ENCODE data around the gene BATF. TPM values are rescaled to one million over a fixed set of nuclear protein-coding genes. Genes with fewer than 3 reads are reported as not detected.

BATF gene
- total RNA-seq, 1 experiment from 2014 or later: 1.7 TPM

DNA sequence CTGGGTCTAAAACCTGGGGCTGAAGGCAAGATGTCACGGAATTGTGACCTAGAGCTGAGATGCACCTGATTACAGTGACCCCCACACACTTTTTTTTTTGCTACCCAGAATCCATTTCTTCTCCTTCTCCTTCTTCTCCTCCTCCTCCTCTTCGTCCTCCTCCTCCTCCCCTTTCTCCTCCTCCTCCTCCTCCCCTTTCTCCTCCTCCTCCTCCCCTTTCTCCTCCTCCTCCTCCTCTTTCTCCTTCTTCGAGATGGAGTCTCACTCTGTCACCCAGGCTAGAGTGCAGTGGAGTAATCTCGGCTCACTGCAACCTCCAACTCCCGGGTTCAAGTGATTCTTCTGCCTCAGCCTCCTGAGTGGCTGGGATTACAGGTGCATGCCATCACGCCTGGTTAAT, 36.8 kb downstream of the BATF start:
- Histone ChIP-seq H3K36me3 (ENCODE audit: control insufficient read depth, insufficient read depth, low read length) (no peaks in the 10 kb centered on the region), H3K9me3 (no peaks in the 10 kb centered on the region), H3K4me1 (peaks cover 35% of the 10 kb centered on the region), H3K4me3 (ENCODE audit: low read depth, low read length) (no peak overlapping the region), H3K27me3 (replicated peaks; ENCODE audit: control insufficient read depth, insufficient read depth, low read length) (no peaks in the 10 kb centered on the region)
- no peak overlapping the region for H3K27ac Mint-ChIP-seq (ENCODE audit: unreplicated experiment)
- H3K4me1 Mint-ChIP-seq (ENCODE audit: low read depth, unreplicated experiment): peaks cover 47% of the 10 kb centered on the region
- BruUV-seq (replicated peaks): no TSS peak
- POLR2A ChIA-PET: no interaction called here
- peaks cover 29% of the 10 kb centered on the region for H3K9me3 Mint-ChIP-seq (ENCODE audit: unreplicated experiment)
- TF ChIP-seq, protein P1, sequence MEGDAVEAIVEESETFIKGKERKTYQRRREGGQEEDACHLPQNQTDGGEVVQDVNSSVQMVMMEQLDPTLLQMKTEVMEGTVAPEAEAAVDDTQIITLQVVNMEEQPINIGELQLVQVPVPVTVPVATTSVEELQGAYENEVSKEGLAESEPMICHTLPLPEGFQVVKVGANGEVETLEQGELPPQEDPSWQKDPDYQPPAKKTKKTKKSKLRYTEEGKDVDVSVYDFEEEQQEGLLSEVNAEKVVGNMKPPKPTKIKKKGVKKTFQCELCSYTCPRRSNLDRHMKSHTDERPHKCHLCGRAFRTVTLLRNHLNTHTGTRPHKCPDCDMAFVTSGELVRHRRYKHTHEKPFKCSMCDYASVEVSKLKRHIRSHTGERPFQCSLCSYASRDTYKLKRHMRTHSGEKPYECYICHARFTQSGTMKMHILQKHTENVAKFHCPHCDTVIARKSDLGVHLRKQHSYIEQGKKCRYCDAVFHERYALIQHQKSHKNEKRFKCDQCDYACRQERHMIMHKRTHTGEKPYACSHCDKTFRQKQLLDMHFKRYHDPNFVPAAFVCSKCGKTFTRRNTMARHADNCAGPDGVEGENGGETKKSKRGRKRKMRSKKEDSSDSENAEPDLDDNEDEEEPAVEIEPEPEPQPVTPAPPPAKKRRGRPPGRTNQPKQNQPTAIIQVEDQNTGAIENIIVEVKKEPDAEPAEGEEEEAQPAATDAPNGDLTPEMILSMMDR (IDR thresholded peaks at IDR 0.05; ENCODE audit: insufficient read depth in 1 of 2, low read depth in 1 of 2, low read length in 1 of 2, severe bottlenecking in 1 of 2, unreplicated experiment in 1 of 2): no peak
- H3K36me3 Mint-ChIP-seq (ENCODE audit: insufficient read depth, unreplicated experiment): peaks cover 6% of the 10 kb centered on the region
- no peak overlapping the region for H3K4me3 Mint-ChIP-seq (ENCODE audit: unreplicated experiment)
- CTCF ChIA-PET: interaction anchor here (0.6 kb wide), 1 partner anchor 12 kb away, joined by 4 read pairs; no protein-coding TSS in a partner anchor
- intact Hi-C loops (cut with micrococcal nuclease; ENCODE audit: unreplicated experiment): no loop called here
- DNase-seq: no peak
- H3K27me3 Mint-ChIP-seq (ENCODE audit: insufficient read depth, unreplicated experiment): no peaks in the 10 kb centered on the region

GRCh38 chr14:75559451-75560222, 37.4 kb downstream of the BATF start:
- H3K4me1 ChIP-seq: peaks cover 29% of the 10 kb centered on the region
- H3K9me3 ChIP-seq: no peaks in the 10 kb centered on the region
- CTCF ChIA-PET: interaction anchor here (0.6 to 1.8 kb wide), 2 partner anchors 13 to 83 kb away, joined by 4 to 11 read pairs; no protein-coding TSS in a partner anchor
- peaks cover 41% of the 10 kb centered on the region for H3K4me1 Mint-ChIP-seq (ENCODE audit: low read depth, unreplicated experiment)
- intact Hi-C loops (cut with micrococcal nuclease; ENCODE audit: unreplicated experiment): no loop called here
- TF ChIP-seq, protein P1 (IDR thresholded peaks at IDR 0.05; ENCODE audit: insufficient read depth in 1 of 2, low read depth in 1 of 2, low read length in 1 of 2, severe bottlenecking in 1 of 2, unreplicated experiment in 1 of 2): no peak
- H3K9me3 Mint-ChIP-seq (ENCODE audit: unreplicated experiment): peaks cover 23% of the 10 kb centered on the region
- H3K27ac Mint-ChIP-seq (ENCODE audit: unreplicated experiment): no peak overlapping the region
- no peaks in the 10 kb centered on the region for H3K27me3 ChIP-seq (replicated peaks; ENCODE audit: control insufficient read depth, insufficient read depth, low read length)
- H3K4me3 Mint-ChIP-seq (ENCODE audit: unreplicated experiment): no peak overlapping the region
- POLR2A ChIA-PET: no interaction called here
- no peaks in the 10 kb centered on the region for H3K36me3 ChIP-seq (ENCODE audit: control insufficient read depth, insufficient read depth, low read length)
- H3K27me3 Mint-ChIP-seq (ENCODE audit: insufficient read depth, unreplicated experiment): no peaks in the 10 kb centered on the region
- H3K4me3 ChIP-seq (ENCODE audit: low read depth, low read length): no peak overlapping the region
- peaks cover 1% of the 10 kb centered on the region for H3K36me3 Mint-ChIP-seq (ENCODE audit: insufficient read depth, unreplicated experiment)
- no peak for DNase-seq
- no TSS peak for BruUV-seq (replicated peaks)

DNA sequence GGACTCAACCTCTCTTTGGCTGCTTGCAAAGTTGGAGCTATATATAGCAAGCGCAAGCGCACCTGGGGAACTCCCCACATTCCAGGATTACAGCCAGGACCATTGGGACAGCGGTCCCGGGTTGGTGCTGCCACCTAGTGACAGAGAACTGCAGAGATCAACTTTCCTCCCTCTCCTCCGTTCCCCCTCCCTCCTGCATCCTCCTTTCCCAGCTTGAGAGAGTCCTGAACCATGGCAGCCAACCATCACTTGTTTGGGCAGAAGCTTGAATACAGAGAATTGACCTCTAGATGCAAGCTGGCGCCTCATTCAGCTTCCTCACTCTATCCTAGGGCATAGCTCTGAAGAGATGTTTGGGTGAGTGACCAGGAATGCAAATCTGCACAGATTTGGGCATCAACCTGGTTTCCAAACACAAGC, 38.8 kb downstream of the BATF start:
- DNase-seq: peak; percentile 87 to 90
- H3K36me3 ChIP-seq (ENCODE audit: control insufficient read depth, insufficient read depth, low read length): no peaks in the 10 kb centered on the region
- peaks cover 9% of the 10 kb centered on the region for H3K9me3 Mint-ChIP-seq (ENCODE audit: unreplicated experiment)
- BruUV-seq (replicated peaks): no TSS peak
- ChIA-PET POLR2A (no interaction called here), CTCF (interaction anchor here (0.6 to 2.2 kb wide), 36 partner anchors 8 to 434 kb away, joined by 3 to 27 read pairs (median 4); partner anchors contain the start of genes BATF, ERG28, FLVCR2 and NEK9)
- H3K4me3 ChIP-seq (ENCODE audit: low read depth, low read length): no peak overlapping the region
- peaks cover 28% of the 10 kb centered on the region for H3K4me1 Mint-ChIP-seq (ENCODE audit: low read depth, unreplicated experiment)
- intact Hi-C loops (cut with micrococcal nuclease; ENCODE audit: unreplicated experiment): loop anchor here (1.0 kb wide), 3 partner anchors 40 to 254 kb away; no protein-coding TSS in a partner anchor
- no peaks in the 10 kb centered on the region for H3K27me3 ChIP-seq (replicated peaks; ENCODE audit: control insufficient read depth, insufficient read depth, low read length)
- no peaks in the 10 kb centered on the region for H3K9me3 ChIP-seq
- H3K4me3 Mint-ChIP-seq (ENCODE audit: unreplicated experiment): no peak overlapping the region
- TF ChIP-seq, protein P1 (IDR thresholded peaks at IDR 0.05; ENCODE audit: insufficient read depth in 1 of 2, low read depth in 1 of 2, low read length in 1 of 2, severe bottlenecking in 1 of 2, unreplicated experiment in 1 of 2): peak; percentile 82 to 87
- no peak overlapping the region for H3K27ac Mint-ChIP-seq (ENCODE audit: unreplicated experiment)
- no peaks in the 10 kb centered on the region for H3K36me3 Mint-ChIP-seq (ENCODE audit: insufficient read depth, unreplicated experiment)
- peaks cover 16% of the 10 kb centered on the region for H3K4me1 ChIP-seq
- peaks cover 3% of the 10 kb centered on the region for H3K27me3 Mint-ChIP-seq (ENCODE audit: insufficient read depth, unreplicated experiment)

Measured in Caco-2 (cell line).